ENCODE results near the gene B3GAT1. TPM values are rescaled to one million over a fixed set of nuclear protein-coding genes. Genes with fewer than 3 reads are reported as not detected.

Gene B3GAT1
- total RNA-seq, 1 experiment from 2014 or later = 0.10 TPM

DNA sequence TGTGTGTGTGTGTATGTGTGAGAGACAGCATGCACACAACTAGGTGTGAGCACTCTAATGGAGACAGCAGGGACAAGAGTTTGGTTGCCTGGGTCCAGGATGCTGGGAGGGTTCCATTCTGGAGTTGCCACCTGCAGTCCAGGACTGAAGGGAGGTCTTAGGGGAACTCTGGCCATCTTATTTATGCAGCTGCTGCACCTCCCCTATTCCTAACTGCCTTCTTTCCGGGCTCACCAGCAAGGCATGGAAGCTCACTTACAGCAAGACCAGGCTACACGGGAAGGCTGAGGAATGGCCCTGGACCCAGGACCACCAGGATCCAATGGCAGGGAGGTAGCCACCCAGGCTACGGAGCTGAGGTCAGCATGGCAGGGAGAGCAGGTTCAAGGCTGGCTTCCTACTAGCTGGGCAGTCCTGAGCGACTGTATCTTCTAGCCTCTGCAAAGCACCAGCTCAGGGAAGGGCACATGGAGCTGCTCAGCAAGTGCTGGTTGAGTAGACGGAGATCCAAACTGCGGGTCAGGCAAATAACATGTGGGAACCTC lies 42.2 kb upstream of the B3GAT1 start:
- ATAC-seq = no peak
- H3K27me3 ChIP-seq (ENCODE audit: control insufficient read depth, insufficient read depth, low read length) = no peaks in the 10 kb centered on the region; the same call in 1 of the 2 replicates
- in situ Hi-C loops (cut with HindIII; ENCODE audit: low pct_unique_long_range_greater_than_20kb, low sequenced_read_pairs) (no loop called here), intact Hi-C loops (cut with micrococcal nuclease; ENCODE audit: unreplicated experiment) (no loop called here)
- BruUV-seq (replicated peaks) = no TSS peak
- no peak overlapping the region for H3K4me3 ChIP-seq (ENCODE audit: low read depth in 2 of 2, low read length in 2 of 2)
- POLR2A ChIA-PET = no interaction called here
- CTCF ChIA-PET = no interaction called here
- H3K9me3 ChIP-seq (ENCODE audit: control insufficient read depth, insufficient read depth, low read depth, low read length) = no peaks in the 10 kb centered on the region
- no peak overlapping the region for H3K27ac ChIP-seq (ENCODE audit: low read length)
- no peak for TF ChIP-seq TCF7L2 (IDR thresholded peaks at IDR 0.05; ENCODE audit: low read depth, low read length)
- TF ChIP-seq POLR2AphosphoS5 (IDR thresholded peaks at IDR 0.05; ENCODE audit: low read depth, low read length) = no peak
- TF ChIP-seq SIN3A (IDR thresholded peaks at IDR 0.05; ENCODE audit: borderline replicate concordance, insufficient read depth, low read depth, low read length) = no peak
- TF ChIP-seq, protein P1, sequence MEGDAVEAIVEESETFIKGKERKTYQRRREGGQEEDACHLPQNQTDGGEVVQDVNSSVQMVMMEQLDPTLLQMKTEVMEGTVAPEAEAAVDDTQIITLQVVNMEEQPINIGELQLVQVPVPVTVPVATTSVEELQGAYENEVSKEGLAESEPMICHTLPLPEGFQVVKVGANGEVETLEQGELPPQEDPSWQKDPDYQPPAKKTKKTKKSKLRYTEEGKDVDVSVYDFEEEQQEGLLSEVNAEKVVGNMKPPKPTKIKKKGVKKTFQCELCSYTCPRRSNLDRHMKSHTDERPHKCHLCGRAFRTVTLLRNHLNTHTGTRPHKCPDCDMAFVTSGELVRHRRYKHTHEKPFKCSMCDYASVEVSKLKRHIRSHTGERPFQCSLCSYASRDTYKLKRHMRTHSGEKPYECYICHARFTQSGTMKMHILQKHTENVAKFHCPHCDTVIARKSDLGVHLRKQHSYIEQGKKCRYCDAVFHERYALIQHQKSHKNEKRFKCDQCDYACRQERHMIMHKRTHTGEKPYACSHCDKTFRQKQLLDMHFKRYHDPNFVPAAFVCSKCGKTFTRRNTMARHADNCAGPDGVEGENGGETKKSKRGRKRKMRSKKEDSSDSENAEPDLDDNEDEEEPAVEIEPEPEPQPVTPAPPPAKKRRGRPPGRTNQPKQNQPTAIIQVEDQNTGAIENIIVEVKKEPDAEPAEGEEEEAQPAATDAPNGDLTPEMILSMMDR (IDR thresholded peaks at IDR 0.05) = no peak
- TF ChIP-seq, protein P2, sequence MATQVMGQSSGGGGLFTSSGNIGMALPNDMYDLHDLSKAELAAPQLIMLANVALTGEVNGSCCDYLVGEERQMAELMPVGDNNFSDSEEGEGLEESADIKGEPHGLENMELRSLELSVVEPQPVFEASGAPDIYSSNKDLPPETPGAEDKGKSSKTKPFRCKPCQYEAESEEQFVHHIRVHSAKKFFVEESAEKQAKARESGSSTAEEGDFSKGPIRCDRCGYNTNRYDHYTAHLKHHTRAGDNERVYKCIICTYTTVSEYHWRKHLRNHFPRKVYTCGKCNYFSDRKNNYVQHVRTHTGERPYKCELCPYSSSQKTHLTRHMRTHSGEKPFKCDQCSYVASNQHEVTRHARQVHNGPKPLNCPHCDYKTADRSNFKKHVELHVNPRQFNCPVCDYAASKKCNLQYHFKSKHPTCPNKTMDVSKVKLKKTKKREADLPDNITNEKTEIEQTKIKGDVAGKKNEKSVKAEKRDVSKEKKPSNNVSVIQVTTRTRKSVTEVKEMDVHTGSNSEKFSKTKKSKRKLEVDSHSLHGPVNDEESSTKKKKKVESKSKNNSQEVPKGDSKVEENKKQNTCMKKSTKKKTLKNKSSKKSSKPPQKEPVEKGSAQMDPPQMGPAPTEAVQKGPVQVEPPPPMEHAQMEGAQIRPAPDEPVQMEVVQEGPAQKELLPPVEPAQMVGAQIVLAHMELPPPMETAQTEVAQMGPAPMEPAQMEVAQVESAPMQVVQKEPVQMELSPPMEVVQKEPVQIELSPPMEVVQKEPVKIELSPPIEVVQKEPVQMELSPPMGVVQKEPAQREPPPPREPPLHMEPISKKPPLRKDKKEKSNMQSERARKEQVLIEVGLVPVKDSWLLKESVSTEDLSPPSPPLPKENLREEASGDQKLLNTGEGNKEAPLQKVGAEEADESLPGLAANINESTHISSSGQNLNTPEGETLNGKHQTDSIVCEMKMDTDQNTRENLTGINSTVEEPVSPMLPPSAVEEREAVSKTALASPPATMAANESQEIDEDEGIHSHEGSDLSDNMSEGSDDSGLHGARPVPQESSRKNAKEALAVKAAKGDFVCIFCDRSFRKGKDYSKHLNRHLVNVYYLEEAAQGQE (IDR thresholded peaks at IDR 0.05; ENCODE audit: insufficient read depth in 1 of 2, low read depth in 2 of 2, low read length in 1 of 2) = no peak
- no peak for DNase-seq (ENCODE audit: low read depth, low spot score)
- no peaks in the 10 kb centered on the region for H3K4me1 ChIP-seq (ENCODE audit: control insufficient read depth, insufficient read depth, low read length)
- no peaks in the 10 kb centered on the region for H3K36me3 ChIP-seq (ENCODE audit: control insufficient read depth, insufficient read depth, low read length)

DNA sequence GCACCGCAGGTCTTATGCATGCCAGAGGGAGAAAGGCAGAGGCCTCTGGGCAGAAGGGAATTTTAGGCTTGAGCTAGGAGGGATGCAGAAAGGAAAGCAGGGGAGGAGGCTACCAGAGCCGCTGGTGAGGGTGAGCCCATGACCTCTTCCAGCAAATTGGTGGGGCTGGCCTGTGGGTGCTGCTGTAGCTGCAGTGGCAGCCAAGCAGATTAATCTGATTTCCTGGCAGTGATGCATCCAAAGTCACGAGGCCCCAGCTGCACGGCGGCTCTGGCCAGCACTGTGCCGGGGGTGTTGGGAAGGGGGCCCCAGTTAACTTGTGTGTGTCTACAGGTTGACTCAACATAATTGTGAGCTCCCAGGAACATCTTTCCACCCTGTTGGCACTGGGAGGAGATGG lies 41.4 kb upstream of the B3GAT1 start:
- POLR2A ChIA-PET = no interaction called here
- no TSS peak for BruUV-seq (replicated peaks)
- DNase-seq (ENCODE audit: low read depth, low spot score) (no peak), ATAC-seq (no peak)
- intact Hi-C loops (cut with micrococcal nuclease; ENCODE audit: unreplicated experiment) (no loop called here), in situ Hi-C loops (cut with HindIII; ENCODE audit: low pct_unique_long_range_greater_than_20kb, low sequenced_read_pairs) (no loop called here)
- CTCF ChIA-PET = no interaction called here
- Histone ChIP-seq H3K36me3 (ENCODE audit: control insufficient read depth, insufficient read depth, low read length) (no peaks in the 10 kb centered on the region), H3K27ac (ENCODE audit: low read length) (no peak overlapping the region), H3K4me3 (ENCODE audit: low read depth in 2 of 2, low read length in 2 of 2) (no peak overlapping the region), H3K9me3 (ENCODE audit: control insufficient read depth, insufficient read depth, low read depth, low read length) (no peaks in the 10 kb centered on the region), H3K27me3 (ENCODE audit: control insufficient read depth, insufficient read depth, low read length) (peaks cover under 1% of the 10 kb centered on the region; the same call in 1 of the 2 replicates), H3K4me1 (ENCODE audit: control insufficient read depth, insufficient read depth, low read length) (no peaks in the 10 kb centered on the region)
- TF ChIP-seq, protein P2 (IDR thresholded peaks at IDR 0.05; ENCODE audit: insufficient read depth in 1 of 2, low read depth in 2 of 2, low read length in 1 of 2) = no peak
- TF ChIP-seq, protein P1 (IDR thresholded peaks at IDR 0.05) = no peak
- TF ChIP-seq POLR2AphosphoS5 (IDR thresholded peaks at IDR 0.05; ENCODE audit: low read depth, low read length) = no peak
- TF ChIP-seq SIN3A (IDR thresholded peaks at IDR 0.05; ENCODE audit: borderline replicate concordance, insufficient read depth, low read depth, low read length) = no peak
- no peak for TF ChIP-seq TCF7L2 (IDR thresholded peaks at IDR 0.05; ENCODE audit: low read depth, low read length)
